Transverse colon (tissue), 3 donors: ENCODE results near the gene C19orf25.

Experiments
- POLR2A ChIP-seq: fragments of 450-650 bp; IDR thresholded peaks from one replicate; pipeline ENCODE4 v1.6.1; 2016; ENCODE audit warnings: antibody characterized with exemption, mild to moderate bottlenecking, moderate library complexity
- TF ChIP-seq, protein P1 (sequence below), 5 experiments: fragments of 200-600 bp in 3 of 5; fragments of 450-650 bp in 2 of 5; sonication (generic) in 3 of 5; IDR thresholded peaks; 1 replicate in 2 of 5; 2 replicates in 3 of 5; pipeline ENCODE4 v1.5.1; 2016 to 2017; ENCODE audit warnings: antibody characterized with exemption in 5 of 5, inconsistent platforms in 3 of 5, mild to moderate bottlenecking in 2 of 5, moderate library complexity in 1 of 5

- TF ChIP-seq, protein P1, sequence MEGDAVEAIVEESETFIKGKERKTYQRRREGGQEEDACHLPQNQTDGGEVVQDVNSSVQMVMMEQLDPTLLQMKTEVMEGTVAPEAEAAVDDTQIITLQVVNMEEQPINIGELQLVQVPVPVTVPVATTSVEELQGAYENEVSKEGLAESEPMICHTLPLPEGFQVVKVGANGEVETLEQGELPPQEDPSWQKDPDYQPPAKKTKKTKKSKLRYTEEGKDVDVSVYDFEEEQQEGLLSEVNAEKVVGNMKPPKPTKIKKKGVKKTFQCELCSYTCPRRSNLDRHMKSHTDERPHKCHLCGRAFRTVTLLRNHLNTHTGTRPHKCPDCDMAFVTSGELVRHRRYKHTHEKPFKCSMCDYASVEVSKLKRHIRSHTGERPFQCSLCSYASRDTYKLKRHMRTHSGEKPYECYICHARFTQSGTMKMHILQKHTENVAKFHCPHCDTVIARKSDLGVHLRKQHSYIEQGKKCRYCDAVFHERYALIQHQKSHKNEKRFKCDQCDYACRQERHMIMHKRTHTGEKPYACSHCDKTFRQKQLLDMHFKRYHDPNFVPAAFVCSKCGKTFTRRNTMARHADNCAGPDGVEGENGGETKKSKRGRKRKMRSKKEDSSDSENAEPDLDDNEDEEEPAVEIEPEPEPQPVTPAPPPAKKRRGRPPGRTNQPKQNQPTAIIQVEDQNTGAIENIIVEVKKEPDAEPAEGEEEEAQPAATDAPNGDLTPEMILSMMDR (IDR thresholded peaks at IDR 0.05): no peak
- no peak for TF ChIP-seq POLR2A
These were observed 3.5 kb upstream of the C19orf25 start for GRCh38 chr19:1482361-1483130.
